ENCODE measurements around the gene ITGB2.

ITGB2 gene

GRCh38 chr21:44845418-44846223 is 75.1 kb downstream of the ITGB2 start:
- DNase-seq, result peak; percentile 62

- peak; percentile 3 for DNase-seq
Measured at GRCh38 chr21:44844256-44844655, 76.4 kb downstream of the ITGB2 start.

GRCh38 chr21:44842721-44843445 is 77.8 kb downstream of the ITGB2 start:
- peak; percentile 9 for DNase-seq

- peak; percentile 7 for DNase-seq
Measured at GRCh38 chr21:44842087-44842486, 78.6 kb downstream of the ITGB2 start.

GRCh38 chr21:44840771-44841170 is 79.9 kb downstream of the ITGB2 start:
- peak; percentile 11 for DNase-seq

- DNase-seq, result no peak
Measured at GRCh38 chr21:44838951-44839350, 81.7 kb downstream of the ITGB2 start.

- DNase-seq, result no peak
Measured at GRCh38 chr21:44838039-44838895, 82.4 kb downstream of the ITGB2 start.

GRCh38 chr21:44837537-44837936 is 83.2 kb downstream of the ITGB2 start:
- no peak for DNase-seq

GRCh38 chr21:44836666-44837471 is 83.8 kb downstream of the ITGB2 start:
- no peak for DNase-seq

GRCh38 chr21:44836349-44836665 is 84.4 kb downstream of the ITGB2 start:
- DNase-seq, result no peak

Data from activated T-cell treated with anti-CD3 and anti-CD28 coated beads, Interleukin-2, amount 50 U/mL, for 1 hour (primary cell).